Ramos (cell line): ENCODE results near the gene SMU1.

Experiments used
- in situ Hi-C: fragments of 300-500 bp; cut with MboI; formaldehyde crosslinking; loops from one replicate; pipeline ENCODE4 v1.14.3; 2022; ENCODE audit warnings: low sequenced_read_pairs; ENCODE audit not compliant: unreplicated experiment

SMU1 gene

GRCh38 chr9:33106372-33106771 lies 29.9 kb upstream of the SMU1 start:
- in situ Hi-C loops = no loop called here

GRCh38 chr9:33105959-33106358 lies 29.5 kb upstream of the SMU1 start:
- in situ Hi-C loops = no loop called here

GRCh38 chr9:33105504-33105903 lies 29.0 kb upstream of the SMU1 start:
- in situ Hi-C loops = no loop called here

- in situ Hi-C loops = no loop called here
Observed at GRCh38 chr9:33104401-33104800, 27.9 kb upstream of the SMU1 start.

GRCh38 chr9:33103501-33104281 lies 27.2 kb upstream of the SMU1 start:
- in situ Hi-C loops = no loop called here

GRCh38 chr9:33102551-33103210 lies 26.2 kb upstream of the SMU1 start:
- in situ Hi-C loops = no loop called here

- in situ Hi-C loops = no loop called here
Observed at GRCh38 chr9:33101104-33101951, 24.9 kb upstream of the SMU1 start.

- in situ Hi-C loops = no loop called here
Observed at GRCh38 chr9:33099754-33100153, 23.3 kb upstream of the SMU1 start.

- in situ Hi-C loops = no loop called here
Observed at GRCh38 chr9:33097192-33097591, 20.7 kb upstream of the SMU1 start.

GRCh38 chr9:33092634-33093033 lies 16.2 kb upstream of the SMU1 start:
- in situ Hi-C loops = no loop called here

GRCh38 chr9:33085672-33086071 lies 9.2 kb upstream of the SMU1 start:
- in situ Hi-C loops = loop anchor here (5.0 kb wide), 1 partner anchor 82 kb away; the partner anchor contains the start of gene B4GALT1

GRCh38 chr9:33082538-33083326 lies 6.3 kb upstream of the SMU1 start:
- in situ Hi-C loops = no loop called here

- in situ Hi-C loops = no loop called here
Observed at GRCh38 chr9:33082128-33082527, 5.7 kb upstream of the SMU1 start.

- in situ Hi-C loops = no loop called here
Observed at GRCh38 chr9:33081128-33081851, 4.8 kb upstream of the SMU1 start.

- in situ Hi-C loops = no loop called here
Observed at GRCh38 chr9:33080534-33080933, 4.1 kb upstream of the SMU1 start.

GRCh38 chr9:33068991-33069390 lies 7.5 kb downstream of the SMU1 start:
- in situ Hi-C loops = no loop called here

- in situ Hi-C loops = no loop called here
Observed at GRCh38 chr9:33065157-33066076, 11.1 kb downstream of the SMU1 start.

- in situ Hi-C loops = no loop called here
Observed at GRCh38 chr9:33051144-33051543, 25.3 kb downstream of the SMU1 start.
